CD4-positive, CD25-positive, alpha-beta regulatory T cell (primary cell): ENCODE results near the gene ATXN1. TPM values are rescaled to one million over a fixed set of nuclear protein-coding genes. Genes with fewer than 3 reads are reported as not detected.
"Not testable (repeated sequence)": the region's sequence is repeated elsewhere in the genome, so short reads cannot be mapped to it uniquely, and the experiment has no call there.

Experiments
- ATAC-seq, 2 donors: fragments of 150-1000 bp; cut with Tn5 transposase; one replicate each; pipeline ENCODE4 v1.10.0; 2021; ENCODE audit warnings: low read depth in 2 of 2, moderate number of reproducible peaks in 2 of 2, moderate library complexity in 1 of 2
- DNase-seq, 3 donors: peaks; one replicate each; pipeline versions ENCODE4 v3.0.0 to v3.0.0-alpha.2; 2012 to 2022; ENCODE audit warnings: mixed read lengths in 1 of 3
- H3K27ac ChIP-seq: one replicate; pipeline ENCODE4 v1.7.0; 2013; ENCODE audit warnings: mild to moderate bottlenecking, low read length; ENCODE audit not compliant: insufficient read depth, poor library complexity, severe bottlenecking
- H3K27me3 ChIP-seq: one replicate; pipeline ENCODE4 v1.7.0; 2013; ENCODE audit warnings: low read length; ENCODE audit not compliant: control insufficient read depth, insufficient read depth
- H3K36me3 ChIP-seq: one replicate; pipeline ENCODE4 v1.7.0; 2013; ENCODE audit warnings: mild to moderate bottlenecking, low read length, moderate library complexity; ENCODE audit not compliant: control insufficient read depth, insufficient read depth
- H3K4me1 ChIP-seq: 2 replicates; pipeline ENCODE4 v1.7.0; 2013; ENCODE audit warnings: mild to moderate bottlenecking, low read length; ENCODE audit not compliant: insufficient read depth, control insufficient read depth, poor library complexity, severe bottlenecking
- H3K4me3 ChIP-seq: one replicate; pipeline ENCODE4 v1.7.0; 2013; ENCODE audit warnings: low read depth, mild to moderate bottlenecking, low read length, moderate library complexity
- H3K9me3 ChIP-seq, 2 experiments: 1 replicate in 1 of 2; 2 replicates in 1 of 2; pipeline ENCODE4 v1.7.0; 2013; ENCODE audit warnings: low read length in 2 of 2, mild to moderate bottlenecking in 1 of 2, moderate library complexity in 1 of 2; ENCODE audit not compliant: control insufficient read depth in 2 of 2
- H3K27ac Mint-ChIP-seq, 3 donors: one replicate each; pipeline ENCODE4 v1.8.0; 2020 to 2022; ENCODE audit warnings: mild to moderate bottlenecking in 3 of 3, mixed read lengths in 3 of 3, moderate library complexity in 2 of 3
- H3K27me3 Mint-ChIP-seq: one replicate; pipeline ENCODE4 v1.8.0; 2022; ENCODE audit warnings: mild to moderate bottlenecking, mixed read lengths
- H3K36me3 Mint-ChIP-seq: one replicate; pipeline ENCODE4 v1.8.0; 2020; ENCODE audit warnings: mixed read lengths
- H3K4me1 Mint-ChIP-seq, 4 donors: one replicate each; pipeline ENCODE4 v1.8.0; 2020 to 2022; ENCODE audit warnings: mixed read lengths in 4 of 4, mild to moderate bottlenecking in 1 of 4
- H3K4me3 Mint-ChIP-seq, 4 donors: one replicate each; pipeline ENCODE4 v1.8.0; 2020 to 2022; ENCODE audit warnings: mild to moderate bottlenecking in 4 of 4, mixed read lengths in 4 of 4, moderate library complexity in 3 of 4
- H3K9me3 Mint-ChIP-seq, 7 donors: one replicate each; pipeline ENCODE4 v1.8.0; 2020 to 2022; ENCODE audit warnings: mixed read lengths in 7 of 7, mild to moderate bottlenecking in 3 of 7, moderate library complexity in 2 of 7
- polyA plus RNA-seq, 4 donors: library from polyadenylated mRNA; unstranded; fragments of 300-500 nt; fragmentation: Illumina TruSeq; gene quantifications; one replicate each; pipeline ENCODE4 v1.2.3, GENCODE V29; 2021
- total RNA-seq: library from RNA; stranded (reverse); gene quantifications from one replicate; pipeline ENCODE4 v1.2.3, GENCODE V29; 2022

The ATXN1 gene
- total and polyA plus RNA-seq, 5 donors from 2014 or later = 15.8 to 191 (median 19.2) TPM

- Mint-ChIP-seq H3K4me3 (no peak overlapping the region), H3K9me3 (peaks cover 3 to 12% (median 6%) of the 10 kb centered on the region in 7 donors), H3K36me3 (no peaks in the 10 kb centered on the region), H3K27ac (no peak overlapping the region), H3K27me3 (peaks cover 12% of the 10 kb centered on the region), H3K4me1 (no peaks in the 10 kb centered on the region)
- no peak overlapping the region for H3K27ac ChIP-seq
- peaks cover 0 to 5% of the 10 kb centered on the region in 2 experiments for H3K9me3 ChIP-seq
- no peaks in the 10 kb centered on the region for H3K36me3 ChIP-seq
- H3K4me3 ChIP-seq = no peak overlapping the region
- no peaks in the 10 kb centered on the region for H3K4me1 ChIP-seq
- DNase-seq (no peak), ATAC-seq (no peak)
- H3K27me3 ChIP-seq = no peaks in the 10 kb centered on the region
Measured at GRCh38 chr6:16787128-16787682, 25.9 kb upstream of the ATXN1 start.

GRCh38 chr6:16785496-16785895 is 24.2 kb upstream of the ATXN1 start:
- DNase-seq (no peak), ATAC-seq (no peak)
- Mint-ChIP-seq H3K4me3 (no peak overlapping the region), H3K27me3 (peaks cover 17% of the 10 kb centered on the region), H3K4me1 (no peaks in the 10 kb centered on the region), H3K36me3 (no peaks in the 10 kb centered on the region), H3K9me3 (peaks cover 3 to 12% (median 6%) of the 10 kb centered on the region in 7 donors), H3K27ac (no peak overlapping the region)
- H3K27me3 ChIP-seq = no peaks in the 10 kb centered on the region
- H3K4me3 ChIP-seq = no peak overlapping the region
- no peaks in the 10 kb centered on the region for H3K4me1 ChIP-seq
- H3K9me3 ChIP-seq = peaks cover 0 to 5% of the 10 kb centered on the region in 2 experiments
- H3K36me3 ChIP-seq = no peaks in the 10 kb centered on the region
- H3K27ac ChIP-seq = no peak overlapping the region

- ATAC-seq, H3K36me3 ChIP-seq, H3K27ac Mint-ChIP-seq, H3K4me3 ChIP-seq, DNase-seq, H3K27ac ChIP-seq, H3K27me3 ChIP-seq, H3K36me3 Mint-ChIP-seq, H3K9me3 ChIP-seq, H3K4me1 Mint-ChIP-seq, H3K4me3 Mint-ChIP-seq, H3K4me1 ChIP-seq: not testable (repeated sequence)
- Mint-ChIP-seq H3K27me3 (peaks cover 17% of the 10 kb centered on the region), H3K9me3 (peaks cover 3 to 12% (median 5%) of the 10 kb centered on the region in 7 donors)
Measured at GRCh38 chr6:16784957-16785356, 23.7 kb upstream of the ATXN1 start.

GRCh38 chr6:16783952-16784565 is 22.8 kb upstream of the ATXN1 start:
- Mint-ChIP-seq H3K36me3 (no peaks in the 10 kb centered on the region), H3K27me3 (peaks cover 20% of the 10 kb centered on the region), H3K27ac (no peak overlapping the region), H3K9me3 (peaks cover 0 to 12% (median 5%) of the 10 kb centered on the region in 7 donors), H3K4me3 (no peak overlapping the region), H3K4me1 (no peaks in the 10 kb centered on the region)
- H3K4me1 ChIP-seq = no peaks in the 10 kb centered on the region
- H3K27me3 ChIP-seq = no peaks in the 10 kb centered on the region
- no peak overlapping the region for H3K27ac ChIP-seq
- no peaks in the 10 kb centered on the region for H3K36me3 ChIP-seq
- no peak for DNase-seq
- no peak for ATAC-seq
- H3K4me3 ChIP-seq = no peak overlapping the region
- no peaks in the 10 kb centered on the region for H3K9me3 ChIP-seq

GRCh38 chr6:16783509-16783908 is 22.2 kb upstream of the ATXN1 start:
- Histone ChIP-seq H3K4me1 (no peaks in the 10 kb centered on the region), H3K36me3 (no peaks in the 10 kb centered on the region), H3K9me3 (no peaks in the 10 kb centered on the region), H3K27ac (no peak overlapping the region), H3K4me3 (no peak overlapping the region), H3K27me3 (no peaks in the 10 kb centered on the region)
- Mint-ChIP-seq H3K4me3 (no peak overlapping the region), H3K27ac (no peak overlapping the region), H3K4me1 (no peaks in the 10 kb centered on the region), H3K9me3 (peaks cover 0 to 12% (median 5%) of the 10 kb centered on the region in 7 donors), H3K36me3 (no peaks in the 10 kb centered on the region), H3K27me3 (peaks cover 20% of the 10 kb centered on the region)
- ATAC-seq (no peak), DNase-seq (no peak)

GRCh38 chr6:16782278-16782677 is 21.0 kb upstream of the ATXN1 start:
- Mint-ChIP-seq H3K36me3 (no peaks in the 10 kb centered on the region), H3K4me3 (no peak overlapping the region), H3K27ac (no peak overlapping the region), H3K9me3 (peaks cover 0 to 5% (median 2%) of the 10 kb centered on the region in 7 donors), H3K4me1 (no peaks in the 10 kb centered on the region), H3K27me3 (peaks cover 16% of the 10 kb centered on the region)
- DNase-seq (no peak), ATAC-seq (no peak)
- Histone ChIP-seq H3K27ac (no peak overlapping the region), H3K36me3 (no peaks in the 10 kb centered on the region), H3K27me3 (no peaks in the 10 kb centered on the region), H3K4me1 (no peaks in the 10 kb centered on the region), H3K4me3 (no peak overlapping the region), H3K9me3 (no peaks in the 10 kb centered on the region)

DNA sequence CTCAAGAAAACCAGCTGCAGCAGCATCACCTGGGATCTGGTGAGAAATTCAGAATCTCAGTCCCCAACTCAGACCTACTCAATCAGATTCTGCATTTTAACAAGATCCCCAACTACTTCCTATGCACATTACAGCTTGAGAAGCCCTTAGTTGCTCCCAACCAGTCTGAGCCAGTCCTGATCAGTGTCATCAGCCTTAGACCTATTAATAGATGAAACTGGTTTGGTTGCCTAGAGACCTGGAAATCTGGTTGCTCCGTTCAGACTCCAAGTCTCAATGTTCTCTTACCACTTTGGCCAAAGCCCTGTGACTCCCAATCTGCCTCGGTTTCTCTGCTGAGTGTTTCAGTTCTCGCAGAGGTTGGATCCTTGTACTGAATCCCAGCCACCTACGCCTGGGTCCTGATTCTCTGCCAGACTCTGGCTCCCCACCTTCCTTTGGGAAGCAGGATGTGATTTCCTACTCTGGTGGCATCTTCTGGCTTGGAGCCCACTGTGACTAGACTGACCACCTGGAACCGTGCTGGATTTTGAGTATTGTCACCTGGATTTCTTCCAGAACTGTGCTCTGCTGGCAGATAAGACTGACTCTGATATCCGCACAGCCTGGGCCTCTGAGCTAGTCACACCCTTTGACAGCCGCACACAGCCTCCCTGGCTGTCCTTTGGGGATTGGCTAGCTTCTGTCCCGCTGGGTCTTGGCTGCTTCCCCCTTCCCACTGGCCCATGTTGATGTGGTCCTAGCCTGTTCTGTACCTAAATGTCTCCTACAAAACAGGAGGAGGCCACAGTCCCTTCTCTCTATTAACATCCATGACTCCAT is 20.3 kb upstream of the ATXN1 start:
- DNase-seq = no peak
- H3K27ac ChIP-seq = no peak overlapping the region
- no peak overlapping the region for H3K4me3 ChIP-seq
- peaks cover 0 to 3% (median 0%) of the 10 kb centered on the region in 7 donors for H3K9me3 Mint-ChIP-seq
- no peaks in the 10 kb centered on the region for H3K36me3 ChIP-seq
- H3K27me3 ChIP-seq = no peaks in the 10 kb centered on the region
- no peak overlapping the region for H3K27ac Mint-ChIP-seq
- H3K36me3 Mint-ChIP-seq = no peaks in the 10 kb centered on the region
- H3K27me3 Mint-ChIP-seq = peaks cover 14% of the 10 kb centered on the region
- no peak overlapping the region for H3K4me3 Mint-ChIP-seq
- no peaks in the 10 kb centered on the region for H3K4me1 ChIP-seq
- H3K9me3 ChIP-seq = no peaks in the 10 kb centered on the region
- H3K4me1 Mint-ChIP-seq = no peaks in the 10 kb centered on the region
- no peak for ATAC-seq
